Neuronal stem cell (in vitro differentiated cells): ENCODE results near the gene MIA2.
"Not testable (repeated sequence)": the region's sequence is repeated elsewhere in the genome, so short reads cannot be mapped to it uniquely, and the experiment has no call there.

Experiments used
- DNase-seq: peaks from one replicate; pipeline ENCODE4 v3.0.0-alpha.2; 2013; ENCODE audit warnings: low spot score
- H2AFZ ChIP-seq: one replicate; pipeline ENCODE4 v1.6.1; 2013; ENCODE audit warnings: mild to moderate bottlenecking, low read length, inconsistent platforms
- H2AK5ac ChIP-seq: 2 replicates; pipeline ENCODE4 v1.6.1; 2013; ENCODE audit warnings: low read depth, mild to moderate bottlenecking, inconsistent platforms, low read length, moderate library complexity, mixed read lengths
- H2BK120ac ChIP-seq: 2 replicates; pipeline ENCODE4 v1.6.1; 2013; ENCODE audit warnings: low read depth, mild to moderate bottlenecking, inconsistent platforms, low read length, moderate library complexity, mixed read lengths
- H2BK12ac ChIP-seq: one replicate; pipeline ENCODE4 v1.6.1; 2013; ENCODE audit warnings: low read length, inconsistent platforms
- H2BK15ac ChIP-seq: 2 replicates; pipeline ENCODE4 v1.6.1; 2013; ENCODE audit warnings: mild to moderate bottlenecking, low read length, inconsistent platforms, mixed read lengths
- H2BK5ac ChIP-seq: one replicate; pipeline ENCODE4 v1.6.1; 2013; ENCODE audit warnings: inconsistent platforms, mild to moderate bottlenecking, low read length, moderate library complexity
- H3K14ac ChIP-seq: one replicate; pipeline ENCODE4 v1.6.1; 2013; ENCODE audit warnings: low read length, inconsistent platforms
- H3K18ac ChIP-seq: 2 replicates; pipeline ENCODE4 v1.6.1; 2013; ENCODE audit warnings: low read length, inconsistent platforms
- H3K23ac ChIP-seq: 2 replicates; pipeline ENCODE4 v1.6.1; 2013; ENCODE audit warnings: low read depth, mild to moderate bottlenecking, mixed read lengths, low read length, inconsistent platforms; ENCODE audit not compliant: poor library complexity
- H3K27ac ChIP-seq: replicated peaks from 3 replicates; pipeline ENCODE4 v1.5.1; 2013; ENCODE audit warnings: low read length, inconsistent platforms
- H3K27me3 ChIP-seq, 3 experiments: 2 replicates each; pipeline ENCODE4 v1.6.1; 2013; ENCODE audit warnings: low read length in 3 of 3, mild to moderate bottlenecking in 2 of 3, inconsistent platforms in 1 of 3, low read depth in 1 of 3, mixed read lengths in 1 of 3, moderate library complexity in 1 of 3; ENCODE audit not compliant: control insufficient read depth in 3 of 3, insufficient read depth in 3 of 3
- H3K36me3 ChIP-seq, 2 donors: replicated peaks in 1 of 2; 2 replicates each; pipeline ENCODE4 v1.6.1; 2013; ENCODE audit warnings: low read length in 2 of 2; ENCODE audit not compliant: control insufficient read depth in 2 of 2, insufficient read depth in 2 of 2
- H3K4ac ChIP-seq: 2 replicates; pipeline ENCODE4 v1.6.1; 2013; ENCODE audit warnings: inconsistent platforms, mild to moderate bottlenecking, low read length, moderate library complexity
- H3K4me1 ChIP-seq, 2 donors: 1 replicate in 1 of 2; 2 replicates in 1 of 2; pipeline ENCODE4 v1.6.1; 2013; ENCODE audit warnings: low read length in 2 of 2, low read depth in 1 of 2; ENCODE audit not compliant: control insufficient read depth in 2 of 2, insufficient read depth in 1 of 2
- H3K4me2 ChIP-seq: one replicate; pipeline ENCODE4 v1.6.1; 2013; ENCODE audit warnings: mild to moderate bottlenecking, low read length, inconsistent platforms; ENCODE audit not compliant: insufficient read depth, poor library complexity, severe bottlenecking
- H3K4me3 ChIP-seq, 2 donors: 2 replicates each; pipeline ENCODE4 v1.5.1; 2013; ENCODE audit warnings: low read length in 2 of 2, mild to moderate bottlenecking in 2 of 2, inconsistent platforms in 1 of 2, moderate library complexity in 1 of 2
- H3K79me1 ChIP-seq: one replicate; pipeline ENCODE4 v1.6.1; 2013; ENCODE audit warnings: low read depth, mild to moderate bottlenecking, inconsistent platforms, low read length, moderate library complexity
- H3K9ac ChIP-seq: one replicate; pipeline ENCODE4 v1.6.1; 2013; ENCODE audit warnings: mild to moderate bottlenecking, low read depth, low read length, inconsistent platforms; ENCODE audit not compliant: poor library complexity
- H3K9me3 ChIP-seq, 2 donors: replicated peaks in 1 of 2; 2 replicates each; pipeline versions ENCODE3 to v1.6.1; 2013; ENCODE audit warnings: low read length in 2 of 2, mild to moderate bottlenecking in 2 of 2, inconsistent platforms in 1 of 2, low read depth in 1 of 2, mixed read lengths in 1 of 2, moderate library complexity in 1 of 2; ENCODE audit not compliant: control insufficient read depth in 2 of 2, insufficient read depth in 1 of 2
- H4K8ac ChIP-seq: one replicate; pipeline ENCODE4 v1.6.1; 2013; ENCODE audit warnings: low read depth, mild to moderate bottlenecking, inconsistent platforms, low read length, moderate library complexity
- H4K91ac ChIP-seq: one replicate; pipeline ENCODE4 v1.6.1; 2013; ENCODE audit warnings: low read length, low read depth, mild to moderate bottlenecking, inconsistent platforms; ENCODE audit not compliant: poor library complexity
- WGBS, 2 donors: extraction: QIAGEN DNeasy Blood & Tissue Kit; methylation state at CpG; one replicate each; pipeline ENCODE4 v1.1.7; 2013; ENCODE audit warnings: missing lambda C conversion rate in 2 of 2, mixed read lengths in 1 of 2; ENCODE audit not compliant: insufficient read length in 2 of 2, insufficient replicate concordance in 1 of 2; ENCODE audit errors: extremely low coverage in 2 of 2; 5-methylcytosine and 5-hydroxymethylcytosine counted together

MIA2 gene

DNA sequence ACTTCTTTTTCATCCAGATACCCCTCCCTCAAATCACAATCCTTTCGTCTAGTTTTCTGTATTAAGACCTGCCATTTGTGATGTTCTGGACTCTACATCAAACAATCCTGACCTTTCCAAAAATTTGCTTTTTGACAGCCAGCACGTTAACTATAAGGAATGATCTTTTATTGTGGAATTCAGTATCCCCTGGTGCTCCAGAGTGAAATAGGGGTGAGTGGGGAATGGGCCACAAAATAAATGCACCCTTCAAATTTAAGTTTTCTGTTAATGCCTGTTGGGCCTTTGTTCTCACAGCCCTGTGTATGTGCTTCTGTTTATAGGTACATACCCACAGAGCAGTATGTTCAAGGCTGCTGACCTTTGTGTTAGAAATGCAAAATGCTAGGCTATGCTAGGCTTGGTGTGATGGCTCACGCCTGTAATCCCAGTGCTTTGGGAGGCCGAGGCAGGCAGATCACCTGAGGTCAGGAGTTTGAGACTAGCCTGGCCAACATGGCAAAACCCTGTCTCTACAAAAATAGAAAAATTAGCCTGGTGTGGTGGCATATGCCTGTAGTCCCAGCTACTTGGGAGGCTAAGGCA, 46.7 kb upstream of the MIA2 start:
- no peak overlapping the region for H2BK120ac ChIP-seq
- H3K79me1 ChIP-seq: no peaks in the 10 kb centered on the region
- H4K91ac ChIP-seq: no peak overlapping the region
- no peak overlapping the region for H3K4me2 ChIP-seq
- no peak overlapping the region for H4K8ac ChIP-seq
- H3K36me3 ChIP-seq: peaks cover 6 to 37% of the 10 kb centered on the region in 2 donors
- H3K18ac ChIP-seq: no peak overlapping the region
- WGBS, 2 donors: no CpG with 5 or more reads among the region's 4 CpGs
- H3K9me3 ChIP-seq: no peaks in the 10 kb centered on the region
- no peak overlapping the region for H2BK15ac ChIP-seq
- H3K4me1 ChIP-seq: peaks cover 0 to 4% of the 10 kb centered on the region in 2 donors
- no peak overlapping the region for H3K9ac ChIP-seq
- no peak overlapping the region for H2BK12ac ChIP-seq
- DNase-seq: no peak
- no peak overlapping the region for H3K14ac ChIP-seq
- no peak overlapping the region for H3K4ac ChIP-seq
- H3K23ac ChIP-seq: no peak overlapping the region
- no peaks in the 10 kb centered on the region for H3K27me3 ChIP-seq
- H2AK5ac ChIP-seq: no peak overlapping the region
- H3K4me3 ChIP-seq: no peak overlapping the region
- H3K27ac ChIP-seq: peak overlapping the region; percentile 16
- no peak overlapping the region for H2BK5ac ChIP-seq
- no peak overlapping the region for H2AFZ ChIP-seq

DNA sequence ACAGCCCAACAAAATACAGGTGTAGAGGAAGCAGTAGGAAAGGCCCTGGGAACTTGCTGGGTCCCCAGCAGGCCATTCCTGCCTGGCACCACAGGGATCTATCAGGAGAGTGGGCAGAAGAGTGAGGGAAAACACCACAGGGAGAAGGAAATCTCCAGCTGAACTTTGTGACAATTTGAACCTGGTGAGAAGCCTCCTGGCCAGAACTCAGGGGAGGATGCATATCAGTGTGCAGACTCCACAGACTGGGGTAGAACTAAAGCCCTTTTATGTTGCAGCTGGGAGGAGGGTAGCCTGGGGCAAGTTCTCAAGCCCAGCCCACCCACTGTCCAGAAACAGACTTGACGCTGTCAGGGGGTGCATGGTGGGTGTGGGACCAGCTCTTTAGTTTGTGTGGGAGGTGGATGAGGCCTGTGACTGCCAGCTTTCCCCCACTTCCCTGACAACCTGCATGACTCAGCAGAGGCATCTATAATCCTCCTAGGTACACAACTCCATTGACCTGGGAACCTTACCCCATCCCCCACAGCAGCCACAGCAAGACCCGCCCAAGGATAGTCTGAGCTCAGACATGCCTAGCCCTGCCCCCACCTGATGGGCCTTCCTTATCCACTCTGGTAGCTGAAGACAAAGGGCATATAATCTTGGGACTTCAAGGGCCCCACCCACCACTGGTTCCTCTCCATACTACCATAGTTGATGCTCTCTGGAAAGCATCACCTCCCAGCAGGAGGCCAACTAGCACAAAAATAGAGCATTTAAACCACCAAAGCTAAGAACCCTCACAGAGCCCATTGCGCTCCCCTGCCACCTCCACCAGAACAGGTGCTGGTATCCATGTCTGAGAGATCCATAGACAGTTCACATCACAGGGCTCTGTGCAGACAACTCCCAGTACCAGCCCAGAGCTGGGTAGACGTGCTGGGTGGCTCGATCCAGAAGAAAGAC, 29.8 kb upstream of the MIA2 start:
- WGBS, 2 donors: no CpG with 5 or more reads among the region's 5 CpGs
- Histone ChIP-seq H2BK120ac (no peak overlapping the region), H4K91ac (no peak overlapping the region), H3K4me2 (no peak overlapping the region), H3K27ac (no peak overlapping the region), H3K27me3 (no peaks in the 10 kb centered on the region), H3K4me1 (peaks cover 4 to 5% of the 10 kb centered on the region in 2 donors), H2AFZ (peak overlapping the region; percentile 86), H3K18ac (peak overlapping the region; percentile 80), H3K4ac (no peak overlapping the region), H2BK12ac (peak overlapping the region; percentile 58), H2AK5ac (peak overlapping the region; percentile 63), H3K9ac (no peak overlapping the region), H3K9me3 (peaks cover 0 to 2% of the 10 kb centered on the region in 2 donors), H2BK15ac (no peak overlapping the region), H3K36me3 (no peaks in the 10 kb centered on the region), H3K23ac (no peak overlapping the region), H2BK5ac (no peak overlapping the region), H3K14ac (no peak overlapping the region), H4K8ac (no peak overlapping the region), H3K4me3 (no peak overlapping the region), H3K79me1 (no peaks in the 10 kb centered on the region)
- no peak for DNase-seq

DNA sequence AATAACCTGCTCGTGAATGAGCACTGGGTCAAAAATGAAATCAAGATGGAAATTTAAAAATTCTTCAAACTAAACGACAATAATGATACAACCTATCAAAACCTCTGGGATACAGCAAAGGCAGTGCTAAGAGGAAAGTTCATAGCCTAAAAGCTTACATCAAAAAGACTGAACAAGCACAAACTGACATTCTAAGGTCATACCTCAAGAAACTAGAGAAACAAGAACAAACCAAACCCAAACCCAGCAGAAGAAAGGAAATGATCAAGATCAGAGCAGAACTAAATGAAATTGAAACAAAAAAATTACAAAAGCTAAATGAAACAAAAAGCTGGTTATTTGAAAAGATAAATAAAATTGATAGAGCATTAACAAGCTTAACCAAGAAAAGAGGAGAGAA, 26.3 kb upstream of the MIA2 start:
- not testable (repeated sequence) for H2BK12ac ChIP-seq, H3K27me3 ChIP-seq, H2AFZ ChIP-seq, DNase-seq, H3K27ac ChIP-seq, H4K8ac ChIP-seq, H3K36me3 ChIP-seq, H4K91ac ChIP-seq, H3K4me3 ChIP-seq, H3K79me1 ChIP-seq, H2BK15ac ChIP-seq, H3K23ac ChIP-seq, H3K4ac ChIP-seq, H3K18ac ChIP-seq, H2BK5ac ChIP-seq, H2AK5ac ChIP-seq, H3K9ac ChIP-seq, H2BK120ac ChIP-seq, H3K4me1 ChIP-seq, H3K14ac ChIP-seq, H3K9me3 ChIP-seq, H3K4me2 ChIP-seq
- WGBS, 2 donors: no CpG with 5 or more reads among the region's 2 CpGs

DNA sequence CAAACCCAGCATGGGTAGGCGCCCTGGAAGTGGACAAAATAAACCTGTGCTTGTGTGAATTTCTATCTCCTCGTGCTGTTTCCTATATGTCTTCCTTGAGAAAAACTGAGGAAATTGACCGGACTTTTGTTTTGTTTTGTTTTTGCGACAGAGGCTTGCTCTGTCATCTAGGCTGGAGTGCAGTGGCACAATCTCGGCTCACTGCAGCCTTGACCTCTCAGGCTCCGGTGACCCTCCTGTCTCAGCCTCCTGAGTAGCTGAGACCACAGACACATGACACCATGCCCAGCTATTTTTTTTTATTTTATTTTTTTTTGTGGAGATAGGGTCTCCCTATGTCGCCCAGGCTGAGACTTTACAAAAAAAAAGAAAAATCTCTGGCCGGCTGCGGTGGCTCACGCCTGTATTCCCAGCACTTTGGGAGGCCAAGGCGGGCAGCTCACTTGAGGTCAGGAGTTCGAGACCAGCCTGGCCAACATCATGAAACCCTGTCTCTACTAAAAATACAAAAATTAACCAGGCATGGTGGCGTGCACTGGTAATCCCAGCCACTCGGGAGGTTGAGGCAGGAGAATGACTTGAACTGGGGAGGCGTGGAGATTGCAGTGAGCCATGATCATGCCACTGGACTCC, 22.5 kb upstream of the MIA2 start:
- WGBS, 2 donors: no CpG with 5 or more reads among the region's 15 CpGs
- H2AK5ac ChIP-seq: no peak overlapping the region
- H3K27me3 ChIP-seq: no peaks in the 10 kb centered on the region

More for the DNA sequence above, 22.5 kb upstream of the MIA2 start:
- DNase-seq: no peak
- Histone ChIP-seq H3K4me1 (no peaks in the 10 kb centered on the region), H3K79me1 (no peaks in the 10 kb centered on the region), H2BK15ac (no peak overlapping the region), H3K36me3 (no peaks in the 10 kb centered on the region), H3K9me3 (no peaks in the 10 kb centered on the region), H2BK120ac (no peak overlapping the region), H3K18ac (no peak overlapping the region), H3K4ac (no peak overlapping the region), H3K4me2 (no peak overlapping the region), H3K9ac (no peak overlapping the region), H4K8ac (no peak overlapping the region), H3K14ac (no peak overlapping the region), H2BK12ac (no peak overlapping the region), H2AFZ (no peak overlapping the region), H3K23ac (no peak overlapping the region), H2BK5ac (no peak overlapping the region), H3K4me3 (no peak overlapping the region), H3K27ac (no peak overlapping the region), H4K91ac (no peak overlapping the region)
